Pancreas (tissue), 10 donors: Measurements from ENCODE around the gene MECR. TPM values are rescaled to one million over a fixed set of nuclear protein-coding genes. Genes with fewer than 3 reads are reported as not detected.

Experiments used
- ATAC-seq, 4 donors: fragments of 200-7000 bp; cut with Tn5 transposase; one replicate each; pipeline versions ENCODE4 v1.8.0 to v1.9.1; 2020; ENCODE audit warnings: mild to moderate bottlenecking in 4 of 4, moderate library complexity in 4 of 4
- DNase-seq, 6 donors: peaks; one replicate each; pipeline ENCODE4 v3.0.0-alpha.2; 2020
- FAIRE-seq: peaks from 2 replicates; lab custom pipeline; 2012; peaks lifted over from hg19 to GRCh38; lab: Jason Lieb, UNC
- H3K27ac ChIP-seq, 4 donors: fragments of 200-600 bp; sonication (generic); 1 replicate in 3 of 4; 2 replicates in 1 of 4; pipeline versions ENCODE4 v1.5.0 to v1.8.0; 2020
- H3K27me3 ChIP-seq, 4 donors: fragments of 200-600 bp; one replicate each; pipeline ENCODE4 v1.8.0; 2021
- H3K36me3 ChIP-seq, 3 donors: fragments of 200-600 bp; sonication (generic) in 1 of 3; one replicate each; pipeline versions ENCODE4 v1.5.0 to v1.8.0; 2020 to 2021
- H3K4me1 ChIP-seq, 3 donors: fragments of 200-600 bp; one replicate each; pipeline ENCODE4 v1.8.0; 2021
- H3K4me3 ChIP-seq, 4 donors: fragments of 200-600 bp; sonication (generic) in 2 of 4; one replicate each; pipeline versions ENCODE4 v1.5.0 to v1.8.0; 2020 to 2021
- H3K9me3 ChIP-seq, 4 donors: fragments of 200-600 bp; one replicate each; pipeline ENCODE4 v1.8.0; 2021
- WGBS, 2 donors: extraction: QIAGEN DNeasy Blood & Tissue Kit; methylation state at CpG; one replicate each; pipeline ENCODE4 v1.1.7; 2013; 5-methylcytosine and 5-hydroxymethylcytosine counted together
- intact Hi-C, 3 donors: fragments of 100-400 bp; cut with DNase I; formaldehyde crosslinking; loops; one replicate each; pipeline versions ENCODE4 v1.11.1 to v1.14.2; 2022
- polyA plus RNA-seq, 2 donors: library from polyadenylated mRNA; stranded (reverse); fragments of 200-250 nt; gene quantifications; one replicate each; pipeline ENCODE4 v1.2.3, GENCODE V29; 2013
- total RNA-seq, 6 donors: library from RNA; stranded (reverse); fragmentation: NEBNext Ultra II Directional in 4 of 6; extraction: Animal tissue kit (Norgen Biotek cat#: 25700) in 4 of 6; gene quantifications; one replicate each; pipeline versions ENCODE4 v1.2.1 to v1.2.4, GENCODE V29; 2021 to 2023
- TF ChIP-seq, protein P1 (sequence below), 4 donors: fragments of 200-600 bp; sonication (generic) in 3 of 4; IDR thresholded peaks; one replicate each; pipeline versions ENCODE4 v1.5.0 to v1.8.0; 2021; ENCODE audit warnings: antibody characterized with exemption in 4 of 4
- donor health status: healthy with polysubstance abuse.
- donor health status: DM: no; HTN: no; CAD: no; lungs with moderate emphysema.
- donor health status: DM: no; HTN: no; CAD: no.
- donor health status: control.
- donor health status: control.
- donor health status: Bipolar disorder and iron deficiency.
- donor health status: DM: yes; HTN: yes; CAD: no.
- donor health status: DM: no; HTN: no; CAD: no.
- donor health status: DM: no; HTN: no; CAD: no.
- donor health status: DM: yes; HTN: yes; CAD: no.

Gene MECR
- total and polyA plus RNA-seq, 8 donors = 9.0 to 19.6 (median 10.5) TPM

GRCh38 chr1:29208442-29208841, 22.3 kb downstream of the MECR start:
- intact Hi-C loops = loop anchor here in 1 of 3 donors (10.0 kb wide), 1 partner anchor 424 kb away; no protein-coding TSS in a partner anchor
- H3K36me3 ChIP-seq = peaks cover 0 to 15% (median 0%) of the 10 kb centered on the region in 3 donors
- ATAC-seq = no peak

DNA sequence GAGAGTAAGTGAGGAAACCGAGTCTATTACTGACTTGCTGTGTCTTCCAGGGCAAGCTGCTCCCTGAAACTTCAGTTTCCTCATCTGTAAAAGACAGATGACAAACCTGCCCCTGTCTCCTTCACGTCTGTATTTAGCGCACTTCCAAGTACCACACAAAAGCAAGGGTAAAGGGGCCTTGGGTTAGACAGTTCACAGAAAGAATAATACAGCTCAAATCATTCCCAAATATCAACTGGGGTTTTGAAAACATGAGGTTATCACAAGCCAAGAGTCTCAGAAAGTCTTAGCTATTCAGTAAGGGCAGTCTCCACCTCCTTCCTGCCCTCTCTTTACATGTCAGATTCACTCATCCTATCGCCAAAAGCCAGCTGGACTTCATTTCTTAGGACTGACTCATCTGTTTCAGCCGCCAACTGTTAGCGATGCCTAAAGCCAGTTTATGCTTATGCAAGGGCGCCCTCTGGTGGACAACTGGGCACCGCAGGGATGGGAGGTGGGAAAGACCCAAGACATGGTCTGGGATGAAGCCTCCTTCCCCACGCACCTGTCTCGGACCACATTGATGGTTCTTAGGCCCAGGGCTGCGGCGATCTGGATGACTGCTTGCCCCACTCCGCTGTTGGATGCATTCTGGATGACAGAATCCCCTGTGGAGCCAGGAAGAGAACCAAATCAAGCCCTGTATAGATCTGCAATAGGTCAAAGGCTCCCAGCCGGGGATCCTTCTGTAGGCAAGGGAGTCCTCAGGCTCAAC, 28.0 kb downstream of the MECR start:
- 22 to 24% methylated on average over 14 of the region's 14 CpGs for WGBS, 2 donors
- peak; percentile 96 to 99 (median 98) for ATAC-seq

More at GRCh38 chr1:29208442-29208841, 22.3 kb downstream of the MECR start:
- TF ChIP-seq, protein P1, sequence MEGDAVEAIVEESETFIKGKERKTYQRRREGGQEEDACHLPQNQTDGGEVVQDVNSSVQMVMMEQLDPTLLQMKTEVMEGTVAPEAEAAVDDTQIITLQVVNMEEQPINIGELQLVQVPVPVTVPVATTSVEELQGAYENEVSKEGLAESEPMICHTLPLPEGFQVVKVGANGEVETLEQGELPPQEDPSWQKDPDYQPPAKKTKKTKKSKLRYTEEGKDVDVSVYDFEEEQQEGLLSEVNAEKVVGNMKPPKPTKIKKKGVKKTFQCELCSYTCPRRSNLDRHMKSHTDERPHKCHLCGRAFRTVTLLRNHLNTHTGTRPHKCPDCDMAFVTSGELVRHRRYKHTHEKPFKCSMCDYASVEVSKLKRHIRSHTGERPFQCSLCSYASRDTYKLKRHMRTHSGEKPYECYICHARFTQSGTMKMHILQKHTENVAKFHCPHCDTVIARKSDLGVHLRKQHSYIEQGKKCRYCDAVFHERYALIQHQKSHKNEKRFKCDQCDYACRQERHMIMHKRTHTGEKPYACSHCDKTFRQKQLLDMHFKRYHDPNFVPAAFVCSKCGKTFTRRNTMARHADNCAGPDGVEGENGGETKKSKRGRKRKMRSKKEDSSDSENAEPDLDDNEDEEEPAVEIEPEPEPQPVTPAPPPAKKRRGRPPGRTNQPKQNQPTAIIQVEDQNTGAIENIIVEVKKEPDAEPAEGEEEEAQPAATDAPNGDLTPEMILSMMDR (IDR thresholded peaks at IDR 0.05) = no peak
- H3K9me3 ChIP-seq = no peaks in the 10 kb centered on the region
- 61 to 63% methylated on average over 4 of the region's 4 CpGs for WGBS, 2 donors
- DNase-seq = no peak
- no peaks in the 10 kb centered on the region for H3K4me1 ChIP-seq
- H3K27ac ChIP-seq = no peak overlapping the region
- no peak overlapping the region for H3K4me3 ChIP-seq
- no peaks in the 10 kb centered on the region for H3K27me3 ChIP-seq
- no peak for FAIRE-seq

DNA sequence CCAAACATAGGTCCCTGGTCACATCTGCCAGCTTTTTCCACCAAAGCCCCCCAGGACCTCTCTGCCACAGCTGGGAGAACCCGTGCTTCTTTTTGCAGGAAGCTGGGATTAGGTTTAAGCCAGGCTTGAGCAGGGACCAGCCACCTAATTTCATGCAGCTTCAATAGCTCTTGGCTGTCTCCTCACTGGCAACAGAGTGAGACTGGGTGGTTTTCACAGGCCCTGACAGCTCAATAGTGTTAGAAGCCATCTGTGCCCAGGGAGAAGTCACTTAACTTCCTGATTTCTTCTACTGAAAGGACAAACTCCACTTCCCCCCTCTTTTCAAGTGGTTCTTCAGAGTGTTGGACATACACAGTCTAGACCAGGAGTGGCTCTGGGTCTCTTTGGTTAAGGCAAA, 28.7 kb downstream of the MECR start:
- H3K4me3 ChIP-seq = no peak overlapping the region
- WGBS, 2 donors = 84 to 100% methylated on average over 1 of the region's 1 CpG
- FAIRE-seq = no peak
- peak in 2 of 4 donors; percentile 18 to 24 for ATAC-seq
- peaks cover 0 to 9% (median 4%) of the 10 kb centered on the region in 3 donors for H3K4me1 ChIP-seq
- H3K27me3 ChIP-seq = no peaks in the 10 kb centered on the region
- no peaks in the 10 kb centered on the region for H3K9me3 ChIP-seq
- intact Hi-C loops = loop anchor here in 1 of 3 donors (5.0 to 10.0 kb wide), 2 partner anchors 320 to 417 kb away; no protein-coding TSS in a partner anchor
- peaks cover 0 to 6% (median 5%) of the 10 kb centered on the region in 3 donors for H3K36me3 ChIP-seq
- TF ChIP-seq, protein P1 (IDR thresholded peaks at IDR 0.05) = no peak
- peak overlapping the region in 3 of 4 donors; percentile 12 to 42 (median 39) for H3K27ac ChIP-seq
- no peak for DNase-seq

More for the DNA sequence above, 28.0 kb downstream of the MECR start:
- Histone ChIP-seq H3K27me3 (no peaks in the 10 kb centered on the region), H3K9me3 (no peaks in the 10 kb centered on the region), H3K4me1 (peaks cover 0 to 9% (median 4%) of the 10 kb centered on the region in 3 donors), H3K27ac (peak overlapping the region in 2 of 4 donors; percentile 39 to 42), H3K36me3 (peaks cover 0 to 6% (median 5%) of the 10 kb centered on the region in 3 donors), H3K4me3 (no peak overlapping the region)
- DNase-seq (peak; percentile 88 to 100 (median 96)), FAIRE-seq (peak; percentile 97)
- TF ChIP-seq, protein P1 (IDR thresholded peaks at IDR 0.05) = peak; percentile 95 to 99 (median 97)
- intact Hi-C loops = loop anchor here in 1 of 3 donors (5.0 to 10.0 kb wide), 2 partner anchors 320 to 418 kb away; no protein-coding TSS in a partner anchor

GRCh38 chr1:29201595-29202051, 29.1 kb downstream of the MECR start:
- TF ChIP-seq, protein P1 (IDR thresholded peaks at IDR 0.05) = no peak
- Histone ChIP-seq H3K4me3 (no peak overlapping the region), H3K9me3 (no peaks in the 10 kb centered on the region), H3K27ac (peak overlapping the region in 1 of 4 donors; percentile 12), H3K4me1 (peaks cover 0 to 9% (median 4%) of the 10 kb centered on the region in 3 donors), H3K36me3 (peaks cover 0 to 6% (median 5%) of the 10 kb centered on the region in 3 donors), H3K27me3 (no peaks in the 10 kb centered on the region)
- 85 to 87% methylated on average over 6 of the region's 6 CpGs for WGBS, 2 donors
- ATAC-seq = no peak
- peak in 1 of 6 donors; percentile 21 for DNase-seq
- intact Hi-C loops = loop anchor here in 1 of 3 donors (5.0 to 10.0 kb wide), 2 partner anchors 319 to 417 kb away; no protein-coding TSS in a partner anchor
- no peak for FAIRE-seq
